Measurements from ENCODE around the gene AUTS2. TPM values are rescaled to one million over a fixed set of nuclear protein-coding genes. Genes with fewer than 3 reads are reported as not detected.

AUTS2 gene
- total RNA-seq, 6 donors from 2014 or later = 38.9 to 151 (median 55.8) TPM

DNA sequence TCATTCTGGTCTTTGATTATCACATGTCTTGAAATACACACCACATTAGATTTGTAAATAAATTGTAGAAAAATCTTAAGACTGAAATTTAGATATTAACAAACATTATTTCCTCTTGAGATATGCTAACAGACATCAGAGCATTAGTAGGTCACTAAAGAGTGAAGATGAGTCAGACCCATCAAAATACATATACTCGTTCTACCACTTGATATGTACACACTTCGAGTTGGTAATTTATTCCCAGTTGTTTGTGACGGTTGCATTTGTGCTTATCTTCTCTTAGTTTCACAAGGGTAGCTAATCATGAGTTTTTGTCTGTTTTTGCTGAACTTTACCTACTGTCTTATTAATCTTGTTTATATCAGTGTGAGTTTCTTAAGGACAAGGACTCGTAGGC is 383.4 kb downstream of the AUTS2 start:
- ATAC-seq (ENCODE audit: low FRiP score in 2 of 2) = no peak
- Histone ChIP-seq H3K4me3 (no peak overlapping the region), H3K9me3 (no peaks in the 10 kb centered on the region), H3K27me3 (no peaks in the 10 kb centered on the region), H3K36me3 (no peaks in the 10 kb centered on the region), H3K4me1 (no peaks in the 10 kb centered on the region), H3K27ac (no peak overlapping the region)
- no peak for TF ChIP-seq POLR2AphosphoS5 (IDR thresholded peaks at IDR 0.05)
- no peak for TF ChIP-seq EP300 (IDR thresholded peaks at IDR 0.05)
- no peak for TF ChIP-seq CTCF (IDR thresholded peaks at IDR 0.05)
- no peak for TF ChIP-seq POLR2A (IDR thresholded peaks at IDR 0.05)
- DNase-seq = no peak
- WGBS, 2 donors = 85 to 93% methylated on average over 4 of the region's 4 CpGs

- DNase-seq = no peak
These were observed 383.9 kb downstream of the AUTS2 start for GRCh38 chr7:69982197-69982596.

DNA sequence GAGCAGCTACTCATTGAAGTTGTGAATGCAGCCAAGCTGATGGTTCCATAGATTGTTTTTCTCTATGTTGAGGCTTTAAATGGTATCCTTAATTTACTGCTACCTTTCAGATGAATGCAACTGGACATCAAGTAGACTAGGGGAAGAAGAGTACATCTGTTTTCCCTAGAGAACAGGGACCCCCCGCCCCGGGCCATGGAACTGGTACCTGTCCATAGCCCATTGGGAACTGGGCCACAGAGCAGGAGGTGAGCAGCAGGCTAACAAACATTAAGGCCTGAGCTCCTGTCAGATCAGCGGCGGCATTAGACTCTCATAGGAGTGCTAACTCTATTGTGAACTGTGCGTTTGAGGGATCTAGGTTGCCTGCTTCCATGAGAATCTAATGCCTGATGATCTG is 391.3 kb downstream of the AUTS2 start:
- H3K27ac ChIP-seq = no peak overlapping the region
- no peak overlapping the region for H3K4me3 ChIP-seq
- TF ChIP-seq CTCF (IDR thresholded peaks at IDR 0.05) (no peak), EP300 (IDR thresholded peaks at IDR 0.05) (no peak), POLR2AphosphoS5 (IDR thresholded peaks at IDR 0.05) (no peak), POLR2A (IDR thresholded peaks at IDR 0.05) (no peak)
- no peaks in the 10 kb centered on the region for H3K36me3 ChIP-seq
- WGBS, 2 donors = 96 to 100% methylated on average over 5 of the region's 5 CpGs
- ATAC-seq (ENCODE audit: low FRiP score in 2 of 2) (no peak), DNase-seq (no peak)
- no peaks in the 10 kb centered on the region for H3K9me3 ChIP-seq
- no peaks in the 10 kb centered on the region for H3K27me3 ChIP-seq
- no peaks in the 10 kb centered on the region for H3K4me1 ChIP-seq

More at GRCh38 chr7:69982197-69982596, 383.9 kb downstream of the AUTS2 start:
- Histone ChIP-seq H3K27me3 (no peaks in the 10 kb centered on the region), H3K4me3 (no peak overlapping the region), H3K9me3 (no peaks in the 10 kb centered on the region), H3K36me3 (no peaks in the 10 kb centered on the region), H3K27ac (no peak overlapping the region), H3K4me1 (no peaks in the 10 kb centered on the region)
- TF ChIP-seq POLR2AphosphoS5 (IDR thresholded peaks at IDR 0.05) (no peak), POLR2A (IDR thresholded peaks at IDR 0.05) (no peak)
- 36 to 50% methylated on average over 1 of the region's 1 CpG for WGBS, 2 donors
- ATAC-seq (ENCODE audit: low FRiP score in 2 of 2) = no peak

DNA sequence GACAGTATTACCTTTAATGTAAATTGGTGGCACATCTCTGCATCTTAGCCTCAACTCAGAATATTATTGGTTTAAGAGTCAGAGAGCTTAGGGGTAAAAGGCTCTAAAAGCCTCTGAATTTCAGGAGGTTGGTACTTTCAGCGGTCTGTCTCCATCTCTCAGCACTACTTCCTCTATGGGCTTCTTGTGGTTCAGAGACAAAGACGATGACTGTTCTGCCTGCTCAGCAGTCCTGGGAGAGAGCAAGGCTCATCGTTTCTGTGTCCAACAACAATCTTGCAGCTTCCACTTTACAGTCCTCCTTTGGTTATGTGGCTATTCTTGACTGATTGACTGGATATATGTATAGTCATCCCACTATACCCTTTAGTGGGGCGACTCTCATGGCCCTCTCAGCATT is 394.7 kb downstream of the AUTS2 start:
- ATAC-seq (ENCODE audit: low FRiP score in 2 of 2) = no peak
- WGBS, 2 donors = 65 to 71% methylated on average over 4 of the region's 4 CpGs
- TF ChIP-seq POLR2A (IDR thresholded peaks at IDR 0.05) (no peak), EP300 (IDR thresholded peaks at IDR 0.05) (no peak)
- no peaks in the 10 kb centered on the region for H3K36me3 ChIP-seq
- H3K27me3 ChIP-seq = no peaks in the 10 kb centered on the region
- no peaks in the 10 kb centered on the region for H3K4me1 ChIP-seq
- H3K27ac ChIP-seq = no peak overlapping the region
- H3K4me3 ChIP-seq = no peak overlapping the region
- no peak for DNase-seq
- no peaks in the 10 kb centered on the region for H3K9me3 ChIP-seq

DNA sequence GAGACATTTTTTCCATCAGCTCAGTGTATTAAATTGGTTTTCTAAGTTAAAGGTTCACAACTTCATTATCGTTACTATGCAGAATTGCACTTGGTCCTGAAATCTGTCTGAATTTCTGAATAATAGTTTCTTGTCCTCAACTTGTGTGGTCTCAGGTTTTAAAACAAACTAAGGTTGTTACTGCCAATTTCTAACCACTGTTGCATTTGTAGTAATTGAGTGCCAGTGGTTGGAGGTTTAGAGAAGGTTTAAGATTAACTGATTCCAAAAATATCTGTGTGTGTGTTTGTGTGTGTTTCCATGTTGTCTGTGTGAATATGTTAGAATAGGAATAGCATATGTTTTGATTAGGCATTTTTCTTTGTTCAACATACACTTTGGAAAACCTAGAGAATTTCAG is 395.9 kb downstream of the AUTS2 start:
- ATAC-seq (ENCODE audit: low FRiP score in 2 of 2) (no peak), DNase-seq (no peak)
- Histone ChIP-seq H3K27ac (no peak overlapping the region), H3K4me1 (no peaks in the 10 kb centered on the region), H3K27me3 (no peaks in the 10 kb centered on the region), H3K36me3 (no peaks in the 10 kb centered on the region), H3K9me3 (no peaks in the 10 kb centered on the region), H3K4me3 (no peak overlapping the region)
- 94 to 100% methylated on average over 1 of the region's 1 CpG for WGBS, 2 donors
- no peak for TF ChIP-seq CTCF (IDR thresholded peaks at IDR 0.05)
- TF ChIP-seq POLR2AphosphoS5 (IDR thresholded peaks at IDR 0.05) = no peak
- TF ChIP-seq EP300 (IDR thresholded peaks at IDR 0.05) = no peak
- TF ChIP-seq POLR2A (IDR thresholded peaks at IDR 0.05) = no peak

GRCh38 chr7:69994886-69995542 is 396.7 kb downstream of the AUTS2 start:
- 62 to 71% methylated on average over 7 of the region's 7 CpGs for WGBS, 2 donors
- DNase-seq (no peak), ATAC-seq (ENCODE audit: low FRiP score in 2 of 2) (no peak)
- Histone ChIP-seq H3K4me3 (no peak overlapping the region), H3K27ac (no peak overlapping the region), H3K36me3 (no peaks in the 10 kb centered on the region), H3K4me1 (no peaks in the 10 kb centered on the region), H3K27me3 (no peaks in the 10 kb centered on the region), H3K9me3 (no peaks in the 10 kb centered on the region)
- TF ChIP-seq CTCF (IDR thresholded peaks at IDR 0.05) = no peak
